SH-SY5Y (cell line): Measurements from ENCODE around the gene DCBLD2.

ENCODE experiments used
- GATA2 ChIP-seq: IDR thresholded peaks from 2 replicates; pipeline ENCODE4 v1.6.1; 2011; ENCODE audit warnings: mild to moderate bottlenecking, low read depth, low read length
- GATA3 ChIP-seq: IDR thresholded peaks from 2 replicates; pipeline ENCODE4 v1.6.1; 2011; ENCODE audit warnings: low read depth, mild to moderate bottlenecking, low read length, moderate library complexity

GRCh38 chr3:98807011-98807410 lies 94.5 kb downstream of the DCBLD2 start:
- TF ChIP-seq GATA3 (no peak), GATA2 (no peak)
